ENCODE measurements around the gene ANKRD30B. TPM values are rescaled to one million over a fixed set of nuclear protein-coding genes. Genes with fewer than 3 reads are reported as not detected.
"Not testable (repeated sequence)": the region's sequence is repeated elsewhere in the genome, so short reads cannot be mapped to it uniquely, and the experiment has no call there.

The ANKRD30B gene
- total and polyA plus RNA-seq, 2 of the 13 experiments (the other 11 are each of a cell fraction or from before 2014, with no cell fraction given), result not detected

DNA sequence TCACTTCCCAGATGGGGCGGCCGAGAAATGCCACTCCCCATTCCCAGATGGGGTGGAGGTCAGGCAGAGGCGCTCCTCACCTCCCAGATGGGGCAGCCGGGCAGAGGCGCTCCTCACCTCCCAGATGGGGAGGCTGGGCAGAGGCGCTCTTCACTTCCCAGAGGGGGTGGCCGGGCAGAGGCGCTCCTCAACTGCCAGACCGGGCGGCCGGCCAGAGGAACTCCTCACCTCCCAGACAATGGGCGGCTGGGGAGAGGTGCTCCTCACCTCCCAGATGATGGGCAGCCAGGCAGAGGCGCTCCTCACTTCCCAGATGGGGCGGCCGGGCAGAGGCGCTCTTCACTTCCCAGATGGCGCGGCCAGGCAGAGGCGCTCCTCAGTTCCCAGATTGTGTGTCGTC is 108.3 kb downstream of the ANKRD30B start:
- ATAC-seq; CTCF ChIA-PET (ENCODE audit: low intra/inter-chr PET ratio, low total read pairs); H3K27me3 ChIP-seq (ENCODE audit: control insufficient read depth in 1 of 2, insufficient read depth in 2 of 2, low read length in 2 of 2); BruUV-seq (replicated peaks); H4K20me1 ChIP-seq (ENCODE audit: insufficient read depth, low read length); H3K4me2 ChIP-seq (ENCODE audit: low read depth, low read length); H3K9ac ChIP-seq (ENCODE audit: insufficient read depth, low read depth, low read length); FAIRE-seq; H3K4me3 ChIP-seq (replicated peaks in 1 of 3; ENCODE audit: insufficient read depth in 1 of 3, low read depth in 2 of 3, low read length in 3 of 3); H3K4me1 ChIP-seq (ENCODE audit: insufficient read depth, low read length); H3K36me3 ChIP-seq (replicated peaks in 1 of 2; ENCODE audit: control insufficient read depth in 1 of 2, insufficient read depth in 2 of 2, low read length in 2 of 2); DNase-seq (ENCODE audit: low spot score); H3K79me2 ChIP-seq (ENCODE audit: insufficient read depth, low read length); H3K9me3 ChIP-seq (ENCODE audit: low read length); intact Hi-C loops (cut with micrococcal nuclease; ENCODE audit: unreplicated experiment); in situ Hi-C loops (cut with HindIII; ENCODE audit: extremely low pct_ligation_motif_present, low pct_unique_long_range_greater_than_20kb); H2AFZ ChIP-seq (ENCODE audit: low read length); H3K27ac ChIP-seq (ENCODE audit: extremely low read length, insufficient read depth, low read length); POLR2A ChIA-PET: not testable (repeated sequence)
- no CpG with 5 or more reads among the region's 20 CpGs for WGBS (ENCODE audit: low lambda C conversion rate)

DNA sequence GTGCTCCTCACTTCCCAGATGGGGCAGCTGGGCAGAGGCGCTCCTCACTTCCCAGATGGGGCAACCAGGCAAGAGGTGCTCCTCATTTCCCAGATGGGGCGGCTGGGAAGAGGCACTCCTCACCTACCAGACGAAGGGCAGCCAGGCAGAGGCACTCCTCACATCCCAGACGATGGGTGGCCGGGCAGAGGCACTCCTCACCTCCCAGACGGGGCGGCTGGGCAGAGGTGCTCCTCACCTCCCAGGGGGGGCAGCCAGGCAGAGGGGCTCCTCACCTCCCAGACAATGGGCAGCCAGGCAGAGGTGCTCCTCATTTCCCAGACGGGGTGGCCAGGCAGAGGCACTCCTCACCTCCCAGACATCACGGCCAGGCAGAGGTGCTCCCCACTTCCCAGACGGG is 110.5 kb downstream of the ANKRD30B start:
- H3K4me2 ChIP-seq (ENCODE audit: low read depth, low read length); H3K4me3 ChIP-seq (replicated peaks in 1 of 3; ENCODE audit: insufficient read depth in 1 of 3, low read depth in 2 of 3, low read length in 3 of 3); DNase-seq (ENCODE audit: low spot score); intact Hi-C loops (cut with micrococcal nuclease; ENCODE audit: unreplicated experiment); FAIRE-seq; CTCF ChIA-PET (ENCODE audit: low intra/inter-chr PET ratio, low total read pairs); H3K27me3 ChIP-seq (ENCODE audit: control insufficient read depth in 1 of 2, insufficient read depth in 2 of 2, low read length in 2 of 2); H3K4me1 ChIP-seq (ENCODE audit: insufficient read depth, low read length); in situ Hi-C loops (cut with HindIII; ENCODE audit: extremely low pct_ligation_motif_present, low pct_unique_long_range_greater_than_20kb); H3K79me2 ChIP-seq (ENCODE audit: insufficient read depth, low read length); H3K36me3 ChIP-seq (replicated peaks in 1 of 2; ENCODE audit: control insufficient read depth in 1 of 2, insufficient read depth in 2 of 2, low read length in 2 of 2); H3K27ac ChIP-seq (ENCODE audit: extremely low read length, insufficient read depth, low read length); H3K9ac ChIP-seq (ENCODE audit: insufficient read depth, low read depth, low read length); BruUV-seq (replicated peaks); H3K9me3 ChIP-seq (ENCODE audit: low read length); ATAC-seq; H2AFZ ChIP-seq (ENCODE audit: low read length); POLR2A ChIA-PET; H4K20me1 ChIP-seq (ENCODE audit: insufficient read depth, low read length): not testable (repeated sequence)
- WGBS (ENCODE audit: low lambda C conversion rate), result 87% methylated on average over 3 of the region's 10 CpGs

DNA sequence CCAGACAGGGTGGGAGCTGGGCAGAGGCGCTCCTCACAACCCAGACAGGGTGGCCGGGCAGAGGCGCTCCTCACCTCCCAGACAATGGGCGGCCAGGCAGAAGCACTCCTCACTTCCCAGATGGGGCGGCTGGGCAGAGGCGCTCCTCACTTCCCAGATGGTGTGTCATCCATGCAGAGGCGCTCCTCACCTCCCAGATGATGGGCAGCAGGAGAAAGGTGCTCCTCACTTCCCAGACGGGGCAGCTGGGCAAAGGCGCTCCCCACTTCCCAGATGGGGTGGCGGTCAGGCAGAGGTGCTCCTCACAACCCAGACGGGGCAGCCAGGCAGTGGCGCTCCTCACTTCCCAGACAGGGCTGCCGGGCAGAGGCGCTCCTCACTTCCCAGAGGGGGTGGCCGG is 112.0 kb downstream of the ANKRD30B start:
- H3K4me1 ChIP-seq (ENCODE audit: insufficient read depth, low read length); H3K9ac ChIP-seq (ENCODE audit: insufficient read depth, low read depth, low read length); POLR2A ChIA-PET; in situ Hi-C loops (cut with HindIII; ENCODE audit: extremely low pct_ligation_motif_present, low pct_unique_long_range_greater_than_20kb); intact Hi-C loops (cut with micrococcal nuclease; ENCODE audit: unreplicated experiment); FAIRE-seq; H3K4me3 ChIP-seq (replicated peaks in 1 of 3; ENCODE audit: insufficient read depth in 1 of 3, low read depth in 2 of 3, low read length in 3 of 3); BruUV-seq (replicated peaks); H3K79me2 ChIP-seq (ENCODE audit: insufficient read depth, low read length); ATAC-seq; H3K4me2 ChIP-seq (ENCODE audit: low read depth, low read length); H4K20me1 ChIP-seq (ENCODE audit: insufficient read depth, low read length); H3K27me3 ChIP-seq (ENCODE audit: control insufficient read depth in 1 of 2, insufficient read depth in 2 of 2, low read length in 2 of 2); H2AFZ ChIP-seq (ENCODE audit: low read length); DNase-seq (ENCODE audit: low spot score); CTCF ChIA-PET (ENCODE audit: low intra/inter-chr PET ratio, low total read pairs); H3K9me3 ChIP-seq (ENCODE audit: low read length); H3K27ac ChIP-seq (ENCODE audit: extremely low read length, insufficient read depth, low read length); H3K36me3 ChIP-seq (replicated peaks in 1 of 2; ENCODE audit: control insufficient read depth in 1 of 2, insufficient read depth in 2 of 2, low read length in 2 of 2): not testable (repeated sequence)
- 80% methylated on average over 1 of the region's 15 CpGs for WGBS (ENCODE audit: low lambda C conversion rate)

DNA sequence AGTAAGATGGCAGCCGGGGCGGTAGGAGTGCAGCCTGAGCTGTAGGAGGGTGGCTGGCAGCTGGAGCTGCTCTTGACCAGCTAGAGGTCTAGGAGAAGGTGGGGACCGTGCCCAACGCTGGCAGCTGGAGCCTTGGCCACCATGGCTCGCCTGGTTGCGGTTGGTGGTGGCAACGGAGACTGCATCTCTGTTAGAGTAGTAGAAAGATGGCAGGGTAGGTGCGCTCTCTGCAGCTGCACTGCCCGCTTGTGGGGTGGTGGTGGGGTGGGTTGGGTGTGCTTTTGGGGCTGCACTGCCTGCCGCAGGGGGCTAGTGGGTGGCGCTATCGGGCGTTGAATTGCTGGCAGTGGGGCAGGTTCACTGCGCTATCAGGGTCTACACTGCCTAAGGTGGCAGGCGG is 118.5 kb downstream of the ANKRD30B start:
- H2AFZ ChIP-seq (ENCODE audit: low read length); FAIRE-seq; H3K4me2 ChIP-seq (ENCODE audit: low read depth, low read length); H4K20me1 ChIP-seq (ENCODE audit: insufficient read depth, low read length); H3K9ac ChIP-seq (ENCODE audit: insufficient read depth, low read depth, low read length); H3K27ac ChIP-seq (ENCODE audit: extremely low read length, insufficient read depth, low read length); CTCF ChIA-PET (ENCODE audit: low intra/inter-chr PET ratio, low total read pairs); H3K9me3 ChIP-seq (ENCODE audit: low read length); ATAC-seq; intact Hi-C loops (cut with micrococcal nuclease; ENCODE audit: unreplicated experiment); BruUV-seq (replicated peaks); H3K4me3 ChIP-seq (replicated peaks in 1 of 3; ENCODE audit: insufficient read depth in 1 of 3, low read depth in 2 of 3, low read length in 3 of 3); DNase-seq (ENCODE audit: low spot score); H3K27me3 ChIP-seq (ENCODE audit: control insufficient read depth in 1 of 2, insufficient read depth in 2 of 2, low read length in 2 of 2); H3K79me2 ChIP-seq (ENCODE audit: insufficient read depth, low read length); in situ Hi-C loops (cut with HindIII; ENCODE audit: extremely low pct_ligation_motif_present, low pct_unique_long_range_greater_than_20kb); POLR2A ChIA-PET; H3K36me3 ChIP-seq (replicated peaks in 1 of 2; ENCODE audit: control insufficient read depth in 1 of 2, insufficient read depth in 2 of 2, low read length in 2 of 2); H3K4me1 ChIP-seq (ENCODE audit: insufficient read depth, low read length): not testable (repeated sequence)
- WGBS (ENCODE audit: low lambda C conversion rate), result 58% methylated on average over 13 of the region's 15 CpGs

All from HepG2 (cell line).